Erythroblast (primary cell): ENCODE measurements around the gene SPA17.

Experiments
- GATA1 ChIP-seq: IDR thresholded peaks from 2 replicates; pipeline ENCODE4 v1.6.1; 2011; ENCODE audit warnings: low read depth, mild to moderate bottlenecking, control low read depth, low read length, moderate library complexity
- POLR2A ChIP-seq: IDR thresholded peaks from 2 replicates; pipeline ENCODE4 v1.6.1; 2011; ENCODE audit warnings: mild to moderate bottlenecking, low read length

DNA sequence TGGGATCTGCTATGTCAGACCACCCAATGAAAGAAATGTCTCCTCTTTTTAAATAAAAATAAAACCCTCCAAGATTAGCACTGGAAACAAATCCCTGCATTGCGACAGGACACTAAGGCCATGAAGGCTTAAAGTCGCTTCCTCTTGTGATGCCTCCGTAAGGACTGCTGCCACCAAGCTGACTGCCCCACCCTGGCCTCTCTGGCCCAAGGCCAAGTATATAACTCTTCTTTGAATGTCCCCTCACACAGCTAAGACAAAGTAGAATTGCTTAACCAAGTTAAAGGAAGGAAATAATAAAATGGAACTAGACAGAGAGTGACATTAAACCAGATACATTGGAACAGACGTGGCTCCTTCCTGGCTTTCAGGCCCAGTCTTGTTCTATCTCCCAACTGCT lies 58.5 kb downstream of the SPA17 start:
- TF ChIP-seq POLR2A (no peak), GATA1 (no peak)
